ENCODE results near the gene CDC42EP2. TPM values are rescaled to one million over a fixed set of nuclear protein-coding genes. Genes with fewer than 3 reads are reported as not detected.
A peak's percentile ranks its signal among the peaks of the same experiment; 100 is the strongest.

Gene CDC42EP2
- total and polyA plus RNA-seq, 12 donors, result 1.0 to 18.3 (median 4.9) TPM

GRCh38 chr11:65321076-65321475 is 6.4 kb downstream of the CDC42EP2 start:
- WGBS, 4 donors, result 70 to 87% (median 82%) methylated on average over 3 to 15 of the region's 15 CpGs
- peaks cover 0 to 13% of the 10 kb centered on the region in 2 donors for H3K36me3 ChIP-seq (replicated peaks in 1 of 2)
- no peaks in the 10 kb centered on the region for H3K4me1 ChIP-seq (replicated peaks in 1 of 2)
- no peaks in the 10 kb centered on the region for H3K27me3 ChIP-seq
- H3K4me3 ChIP-seq, result no peak overlapping the region
- no peak for DNase-seq
- no peaks in the 10 kb centered on the region for H3K9me3 ChIP-seq (replicated peaks in 1 of 3)
- intact Hi-C loops (cut with DNase I), result no loop called here
- peak overlapping the region in 1 of 5 donors; percentile 11 for H3K27ac ChIP-seq
- TF ChIP-seq CTCF (IDR thresholded peaks at IDR 0.05), result no peak
- TF ChIP-seq POLR2A (IDR thresholded peaks at IDR 0.05), result no peak

- intact Hi-C loops (cut with DNase I), result no loop called here
- Histone ChIP-seq H3K27me3 (no peaks in the 10 kb centered on the region), H3K4me1 (replicated peaks in 1 of 2) (no peaks in the 10 kb centered on the region), H3K9me3 (replicated peaks in 1 of 3) (no peaks in the 10 kb centered on the region), H3K27ac (peak overlapping the region in 1 of 5 donors; percentile 11), H3K4me3 (no peak overlapping the region), H3K36me3 (replicated peaks in 1 of 2) (peaks cover 0 to 13% of the 10 kb centered on the region in 2 donors)
- 46 to 63% (median 57%) methylated on average over 6 to 13 of the region's 13 CpGs for WGBS, 4 donors
- no peak for TF ChIP-seq CTCF (IDR thresholded peaks at IDR 0.05)
- no peak for TF ChIP-seq POLR2A (IDR thresholded peaks at IDR 0.05)
- no peak for DNase-seq
These were observed 7.3 kb downstream of the CDC42EP2 start for GRCh38 chr11:65321828-65322485.

- intact Hi-C loops (cut with DNase I), result no loop called here
- WGBS, 4 donors, result 71 to 76% (median 74%) methylated on average over 12 of the region's 12 CpGs
- DNase-seq, result no peak
These were observed 9.1 kb downstream of the CDC42EP2 start for GRCh38 chr11:65323813-65324212.

GRCh38 chr11:65325435-65325834 is 10.8 kb downstream of the CDC42EP2 start:
- H3K27me3 ChIP-seq, result no peaks in the 10 kb centered on the region
- H3K9me3 ChIP-seq (replicated peaks in 1 of 3), result no peaks in the 10 kb centered on the region
- H3K36me3 ChIP-seq (replicated peaks in 1 of 2), result peaks cover 0 to 13% of the 10 kb centered on the region in 2 donors
- DNase-seq, result no peak
- WGBS, 4 donors, result 74 to 78% (median 76%) methylated on average over 4 of the region's 4 CpGs
- intact Hi-C loops (cut with DNase I), result no loop called here
- no peak for TF ChIP-seq CTCF (IDR thresholded peaks at IDR 0.05)
- H3K27ac ChIP-seq, result no peak overlapping the region
- H3K4me3 ChIP-seq, result no peak overlapping the region
- no peaks in the 10 kb centered on the region for H3K4me1 ChIP-seq (replicated peaks in 1 of 2)

More at GRCh38 chr11:65323813-65324212, 9.1 kb downstream of the CDC42EP2 start:
- H3K27me3 ChIP-seq, result no peaks in the 10 kb centered on the region
- no peaks in the 10 kb centered on the region for H3K9me3 ChIP-seq (replicated peaks in 1 of 3)
- H3K27ac ChIP-seq, result no peak overlapping the region
- H3K4me3 ChIP-seq, result no peak overlapping the region
- peaks cover 0 to 13% of the 10 kb centered on the region in 2 donors for H3K36me3 ChIP-seq (replicated peaks in 1 of 2)
- H3K4me1 ChIP-seq (replicated peaks in 1 of 2), result no peaks in the 10 kb centered on the region
- TF ChIP-seq CTCF (IDR thresholded peaks at IDR 0.05) (no peak), POLR2A (IDR thresholded peaks at IDR 0.05) (no peak)
